Measurements from ENCODE around the gene RINL.
"Not testable (repeated sequence)": the region's sequence is repeated elsewhere in the genome, so short reads cannot be mapped to it uniquely, and the experiment has no call there.

Gene RINL

DNA sequence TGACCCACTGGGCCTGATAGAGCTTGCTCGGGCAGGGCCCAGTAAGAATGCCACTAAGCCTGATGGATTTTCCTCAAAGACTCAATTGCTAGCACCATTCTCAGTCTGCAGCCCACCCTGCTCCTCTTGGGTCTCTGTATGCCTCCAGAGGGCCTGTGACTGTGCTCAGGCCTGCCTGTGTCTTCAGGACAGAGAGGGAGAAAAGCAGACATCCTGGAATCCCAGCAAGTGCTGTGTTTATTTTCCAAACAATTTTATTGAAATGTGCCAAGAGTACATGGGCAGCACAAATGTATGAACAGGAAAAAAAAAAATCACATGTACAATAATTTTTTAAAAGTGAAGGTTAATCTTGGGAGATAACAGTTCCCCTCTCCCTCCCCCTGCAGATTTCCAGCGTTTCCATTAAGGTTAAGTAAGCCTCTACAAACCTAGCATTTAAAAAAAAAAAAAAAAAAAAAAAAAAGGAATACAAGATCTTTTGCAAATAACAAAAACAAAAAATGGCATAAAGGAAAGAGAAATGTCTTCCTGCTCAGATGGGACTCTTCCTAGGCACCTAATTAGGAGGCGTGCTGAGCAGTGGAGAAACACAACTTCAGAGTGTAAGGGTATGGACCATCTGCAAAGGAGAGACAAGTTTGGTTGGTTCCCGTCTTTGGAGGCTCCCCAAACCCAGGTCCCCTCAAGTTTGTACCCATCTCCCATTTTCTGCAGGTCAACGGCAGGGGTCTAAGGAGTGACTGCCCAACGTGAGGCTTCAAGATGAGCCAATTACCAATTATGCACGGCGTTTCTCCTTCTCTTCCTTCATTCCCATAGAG lies 41.7 kb downstream of the RINL start:
- DNase-seq (ENCODE audit: low read depth in 2 of 2), result no peak

DNA sequence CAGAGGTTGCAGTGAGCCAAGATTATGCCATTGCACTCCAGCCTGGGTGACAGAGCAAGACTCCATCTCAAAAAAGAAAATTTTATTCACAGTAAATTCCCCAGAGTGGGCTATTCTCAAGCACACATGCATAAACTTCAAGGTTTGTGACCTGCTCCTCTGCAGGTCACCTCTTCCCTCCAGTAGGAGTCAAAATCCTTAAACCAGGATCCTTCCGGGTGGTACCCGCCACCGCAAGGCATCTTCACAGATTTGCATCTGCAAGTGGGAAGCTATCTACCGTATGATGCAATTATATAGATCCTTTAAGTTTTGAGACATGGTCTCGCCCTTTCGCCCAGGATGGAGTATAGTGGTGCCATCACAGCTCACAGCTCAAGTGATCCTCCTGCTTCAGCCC lies 43.5 kb downstream of the RINL start:
- DNase-seq (ENCODE audit: low read depth in 2 of 2), result no peak

DNA sequence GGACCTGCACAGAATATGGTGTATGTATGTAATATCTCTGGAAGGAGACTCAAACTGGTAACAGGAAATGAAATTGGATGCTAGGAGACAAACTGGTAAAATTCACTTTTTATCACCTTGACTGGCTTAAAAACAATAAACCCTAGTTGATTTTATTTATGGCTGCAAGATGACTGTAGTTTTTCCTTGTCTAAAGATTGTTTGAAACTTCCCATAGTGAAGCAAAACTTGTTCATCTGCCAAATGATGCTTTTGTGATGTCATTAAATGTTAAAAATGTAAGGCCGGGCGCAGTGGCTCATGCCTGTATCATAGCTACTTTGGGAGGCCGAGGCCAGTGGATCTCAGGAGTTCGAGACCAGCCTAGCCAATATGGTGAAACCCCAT lies 44.0 kb downstream of the RINL start:
- no peak for DNase-seq (ENCODE audit: low read depth in 2 of 2)

DNA sequence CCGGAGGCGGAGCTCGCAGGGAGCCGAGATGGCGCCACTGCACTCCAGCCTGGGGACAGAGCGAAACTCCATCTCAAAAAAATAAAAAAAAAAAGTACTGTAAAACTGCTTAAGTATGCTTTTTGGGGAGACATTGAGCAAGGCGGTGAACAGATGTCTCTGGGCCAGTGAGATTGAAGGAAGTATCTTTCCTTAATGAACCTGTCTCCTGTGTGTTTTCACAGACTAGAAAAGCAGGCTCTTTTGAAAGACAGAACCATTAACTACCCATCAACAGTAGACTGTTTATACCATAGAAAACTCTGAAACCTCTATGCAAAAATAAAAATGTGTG lies 45.0 kb downstream of the RINL start:
- DNase-seq (ENCODE audit: low read depth in 2 of 2), result no peak

DNA sequence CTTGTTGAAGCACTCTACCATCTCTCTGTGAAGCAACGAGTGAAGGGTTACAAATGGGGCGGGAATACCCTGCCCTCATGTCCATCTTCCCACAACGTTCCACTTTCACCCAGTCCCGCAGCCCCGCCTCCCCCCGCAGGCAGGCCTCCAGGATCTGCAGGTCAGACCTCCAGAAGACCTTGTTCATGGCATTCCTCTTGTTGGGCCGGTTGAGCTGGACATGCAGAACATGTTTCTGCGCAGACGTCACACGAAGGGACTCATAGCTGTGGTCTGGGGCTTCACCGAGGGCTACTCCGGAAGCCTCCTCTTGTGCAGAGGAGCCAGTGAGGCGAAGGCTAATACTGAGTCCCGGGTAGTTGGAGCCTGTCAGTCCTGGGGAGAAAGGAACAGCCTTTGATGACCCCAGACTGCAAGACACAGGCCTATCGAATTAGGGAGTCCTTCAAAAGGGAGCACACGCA lies 46.9 kb downstream of the RINL start:
- DNase-seq (ENCODE audit: low read depth in 2 of 2), result no peak

DNA sequence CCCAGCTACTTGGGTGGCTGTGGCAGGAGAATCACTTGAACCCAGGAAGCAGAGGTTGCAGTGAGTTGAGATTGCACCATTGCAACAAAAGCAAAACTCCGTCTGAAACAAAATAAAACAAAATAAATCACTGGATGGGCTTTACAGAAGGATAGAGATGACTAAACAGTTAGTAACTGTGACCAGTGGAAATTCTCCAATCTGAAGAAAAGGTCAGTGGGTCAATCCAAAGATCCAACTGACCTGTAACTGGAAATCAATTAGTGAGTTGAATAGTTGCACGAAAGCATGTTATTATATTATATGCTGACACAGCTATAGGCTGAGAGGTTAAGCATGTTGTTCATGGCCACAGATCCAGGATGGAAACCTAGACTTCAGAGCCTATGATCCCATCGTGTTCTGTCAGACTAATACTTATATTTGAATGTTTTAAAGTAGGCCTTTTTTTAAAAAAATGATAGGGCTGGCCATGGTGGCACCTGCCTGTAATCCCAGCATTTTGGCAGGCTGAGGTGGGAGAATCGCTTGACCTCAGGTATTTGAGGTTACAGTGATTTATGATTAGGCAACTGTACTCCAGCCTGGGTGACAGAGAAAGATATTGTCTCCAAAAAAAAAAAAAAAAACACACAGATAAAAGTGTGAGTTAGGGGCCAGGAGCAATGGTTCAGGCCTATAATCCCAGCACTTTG lies 47.9 kb downstream of the RINL start:
- no peak for DNase-seq (ENCODE audit: low read depth in 2 of 2)

DNA sequence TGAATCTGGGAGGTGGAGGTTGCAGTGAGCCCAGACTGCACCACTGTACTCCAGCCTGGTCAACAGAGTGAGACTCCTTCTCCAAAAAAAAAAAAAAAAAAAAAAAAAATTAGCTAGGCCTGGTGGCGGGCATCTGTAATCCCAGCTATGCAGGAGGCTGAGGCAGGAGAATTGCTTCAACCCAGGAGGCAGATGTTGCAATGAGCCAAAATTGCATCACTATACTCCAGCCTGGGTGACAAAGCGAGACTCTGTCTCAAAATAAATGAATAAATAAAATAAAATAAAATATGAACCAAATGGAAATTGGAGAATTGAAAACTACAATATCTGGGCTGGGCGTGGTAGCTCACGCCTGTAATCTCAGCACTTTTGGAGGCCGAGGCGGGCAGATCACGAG lies 48.9 kb downstream of the RINL start:
- not testable (repeated sequence) for DNase-seq (ENCODE audit: low read depth in 2 of 2)

DNA sequence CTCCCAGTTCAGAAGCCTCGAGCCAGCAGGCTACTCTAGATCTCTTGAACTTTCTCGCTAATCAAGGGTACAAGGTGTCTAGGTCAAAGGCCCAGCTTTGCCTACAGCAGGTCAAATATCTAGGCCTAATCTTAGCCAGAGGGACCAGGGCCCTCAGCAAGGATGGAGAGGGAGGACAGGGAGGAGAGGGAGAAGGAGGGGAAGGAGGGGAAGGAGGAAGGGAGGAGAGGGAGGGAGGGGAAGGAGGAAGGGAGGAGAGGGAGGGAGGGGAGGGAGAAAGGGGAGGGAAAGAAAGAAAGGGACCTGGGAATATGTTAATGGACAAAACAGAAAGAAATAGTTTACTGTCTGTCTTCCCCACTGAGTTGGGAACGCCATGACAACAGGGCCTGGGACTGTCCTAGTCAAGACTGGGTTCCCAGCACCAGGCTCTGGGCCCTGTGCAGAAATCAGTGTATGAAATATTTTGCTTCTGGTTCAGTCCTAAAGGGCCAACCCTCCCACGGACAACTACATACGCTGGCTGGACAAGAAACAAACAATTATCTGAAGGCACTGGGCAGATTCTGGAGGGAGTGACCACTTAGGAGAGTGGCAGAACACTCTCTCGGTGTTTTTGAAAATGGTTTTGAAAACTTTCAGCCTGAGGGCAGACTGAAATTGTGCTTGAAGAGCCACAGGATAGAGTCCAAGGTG lies 51.1 kb downstream of the RINL start:
- DNase-seq (ENCODE audit: low read depth in 2 of 2), result no peak

DNA sequence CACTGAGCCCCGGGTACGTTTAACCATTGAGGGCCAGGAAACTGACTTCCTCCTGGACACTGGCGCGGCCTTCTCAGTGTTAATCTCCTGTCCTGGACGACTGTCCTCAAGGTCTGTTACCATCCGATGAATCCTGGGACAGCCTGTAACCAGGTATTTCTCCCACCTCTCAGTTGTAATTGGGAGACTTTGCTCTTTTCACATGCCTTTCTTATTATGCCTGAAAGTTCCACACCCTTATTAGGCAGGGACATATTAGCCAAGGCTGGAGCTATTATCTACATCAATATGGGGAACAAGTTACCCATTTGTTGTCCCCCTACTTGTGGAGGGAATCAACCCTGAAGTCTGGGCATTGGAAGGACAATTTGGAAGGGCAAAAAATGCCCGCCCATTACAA lies 52.1 kb downstream of the RINL start:
- not testable (repeated sequence) for DNase-seq (ENCODE audit: low read depth in 2 of 2)

DNA sequence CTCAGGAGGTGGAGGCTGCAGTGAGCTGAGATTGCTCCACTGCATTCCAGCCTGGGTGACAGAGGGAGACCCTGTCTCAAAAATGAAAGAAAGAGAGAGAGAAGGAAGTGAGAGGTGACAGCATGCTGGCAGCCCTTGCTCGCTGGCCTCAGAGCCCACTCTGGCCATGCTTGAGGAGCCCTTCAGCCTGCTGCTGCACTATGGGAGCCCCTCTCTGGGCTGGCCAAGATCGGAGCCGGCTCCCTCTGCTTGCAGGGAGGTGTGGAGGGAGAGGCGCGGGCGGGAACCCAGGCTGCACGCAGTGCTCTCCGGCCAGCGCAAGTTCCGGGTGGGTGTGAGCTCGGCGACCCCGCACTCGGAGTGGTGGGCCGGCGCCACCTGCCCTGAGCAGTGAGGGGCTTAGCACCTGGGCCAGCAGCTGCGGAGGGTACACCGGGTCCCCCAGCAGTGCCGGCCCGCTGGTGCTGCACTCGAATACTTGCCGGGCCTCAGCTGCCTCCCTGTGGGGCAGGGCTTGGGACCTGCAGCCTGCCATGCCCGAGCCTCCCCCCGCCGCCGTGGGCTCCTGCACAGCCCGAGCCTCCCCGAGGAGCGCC lies 56.7 kb downstream of the RINL start:
- not testable (repeated sequence) for DNase-seq (ENCODE audit: low read depth in 2 of 2)

DNA sequence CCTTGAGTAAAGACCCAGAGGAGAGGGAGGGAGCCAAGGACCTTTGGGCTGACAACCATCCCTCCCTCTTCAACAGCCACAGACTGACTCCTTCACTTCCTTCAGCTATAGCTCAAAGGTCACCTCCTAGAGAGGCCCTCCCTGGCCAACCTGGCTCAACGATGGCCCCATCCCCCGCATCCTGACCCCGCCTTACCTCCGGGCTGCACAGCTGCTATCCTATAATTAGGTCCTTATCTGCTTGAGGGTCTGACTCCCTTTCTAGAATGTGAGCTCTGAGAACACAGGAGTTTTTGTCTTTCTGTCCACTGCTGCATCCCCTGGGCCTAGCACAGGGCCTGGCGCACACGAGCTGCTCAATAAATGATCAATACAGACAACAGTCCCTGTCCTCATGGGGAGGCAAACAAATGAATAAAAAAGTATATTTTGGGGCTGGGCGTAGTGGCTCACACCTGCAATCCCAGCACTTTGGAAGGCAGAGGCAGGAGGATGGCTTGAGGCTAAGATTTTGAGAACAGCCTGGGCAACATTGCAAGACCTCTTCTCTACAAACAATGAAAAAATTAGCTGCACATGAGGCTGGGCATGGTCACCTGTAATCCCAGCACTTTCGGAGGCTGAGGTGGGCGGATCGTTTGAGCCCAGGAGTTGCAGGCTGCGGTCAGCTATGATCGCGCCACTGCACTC lies 58.7 kb downstream of the RINL start:
- no peak for DNase-seq (ENCODE audit: low read depth in 2 of 2)
